Measurements from ENCODE around the gene FAM222A. TPM values are rescaled to one million over a fixed set of nuclear protein-coding genes. Genes with fewer than 3 reads are reported as not detected.

The FAM222A gene
- polyA plus RNA-seq, 1 donor (not counting 4 experiments of a cell fraction or from before 2014, with no cell fraction given) = 0.05 TPM

- no peak overlapping the region for H3K4me2 ChIP-seq (ENCODE audit: control insufficient read depth, extremely low read depth, insufficient read depth, low read depth, low read length)
- H4K20me1 ChIP-seq (ENCODE audit: control insufficient read depth, extremely low read depth, insufficient read depth, low read length) = no peaks in the 10 kb centered on the region
- no peaks in the 10 kb centered on the region for H3K79me2 ChIP-seq (ENCODE audit: control insufficient read depth, insufficient read depth, low read length)
- H3K9me1 ChIP-seq (ENCODE audit: control insufficient read depth, extremely low read depth, insufficient read depth, low read length) = no peaks in the 10 kb centered on the region
- no peak for DNase-seq (ENCODE audit: low read depth, low spot score)
- H3K9me3 ChIP-seq (ENCODE audit: control insufficient read depth, low read depth, low read length) = peaks cover 3% of the 10 kb centered on the region
- no peak overlapping the region for H3K9ac ChIP-seq (ENCODE audit: control insufficient read depth, extremely low read depth, insufficient read depth, low read length)
- no peak overlapping the region for H2AFZ ChIP-seq (ENCODE audit: control insufficient read depth, low read length)
- no peaks in the 10 kb centered on the region for H3K36me3 ChIP-seq (ENCODE audit: control insufficient read depth in 2 of 2, extremely low read depth in 1 of 2, insufficient read depth in 2 of 2, low read length in 2 of 2)
- TF ChIP-seq, protein P1, sequence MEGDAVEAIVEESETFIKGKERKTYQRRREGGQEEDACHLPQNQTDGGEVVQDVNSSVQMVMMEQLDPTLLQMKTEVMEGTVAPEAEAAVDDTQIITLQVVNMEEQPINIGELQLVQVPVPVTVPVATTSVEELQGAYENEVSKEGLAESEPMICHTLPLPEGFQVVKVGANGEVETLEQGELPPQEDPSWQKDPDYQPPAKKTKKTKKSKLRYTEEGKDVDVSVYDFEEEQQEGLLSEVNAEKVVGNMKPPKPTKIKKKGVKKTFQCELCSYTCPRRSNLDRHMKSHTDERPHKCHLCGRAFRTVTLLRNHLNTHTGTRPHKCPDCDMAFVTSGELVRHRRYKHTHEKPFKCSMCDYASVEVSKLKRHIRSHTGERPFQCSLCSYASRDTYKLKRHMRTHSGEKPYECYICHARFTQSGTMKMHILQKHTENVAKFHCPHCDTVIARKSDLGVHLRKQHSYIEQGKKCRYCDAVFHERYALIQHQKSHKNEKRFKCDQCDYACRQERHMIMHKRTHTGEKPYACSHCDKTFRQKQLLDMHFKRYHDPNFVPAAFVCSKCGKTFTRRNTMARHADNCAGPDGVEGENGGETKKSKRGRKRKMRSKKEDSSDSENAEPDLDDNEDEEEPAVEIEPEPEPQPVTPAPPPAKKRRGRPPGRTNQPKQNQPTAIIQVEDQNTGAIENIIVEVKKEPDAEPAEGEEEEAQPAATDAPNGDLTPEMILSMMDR (optimal IDR thresholded peaks at IDR 0.05 in 1 of 3, IDR thresholded peaks at IDR 0.05 in 1 of 3, conservative IDR thresholded peaks at IDR 0.05 in 1 of 3; ENCODE audit: extremely low read depth in 1 of 3, insufficient read depth in 2 of 3, low read length in 3 of 3) = no peak
- TF ChIP-seq EZH2 (IDR thresholded peaks at IDR 0.05; ENCODE audit: low read length) = no peak
- H3K4me3 ChIP-seq (ENCODE audit: control insufficient read depth in 2 of 3, extremely low read depth in 1 of 3, insufficient read depth in 2 of 3, low read depth in 1 of 3, low read length in 3 of 3) = no peak overlapping the region
- no peaks in the 10 kb centered on the region for H3K4me1 ChIP-seq (ENCODE audit: control insufficient read depth, extremely low read depth, insufficient read depth, low read length)
- H3K27me3 ChIP-seq (ENCODE audit: control insufficient read depth, extremely low read depth, insufficient read depth, low read length) = no peaks in the 10 kb centered on the region
- dilution Hi-C loops (cut with MboI; ENCODE audit: extremely low pct_ligation_motif_present, low sequenced_read_pairs) = no loop called here
- FAIRE-seq = no peak
- H3K27ac ChIP-seq (ENCODE audit: control insufficient read depth, insufficient read depth, low read length) = no peak overlapping the region
Observed at GRCh38 chr12:109765446-109765810, 51.8 kb downstream of the FAM222A start.

GRCh38 chr12:109766251-109766778, 52.7 kb downstream of the FAM222A start:
- Histone ChIP-seq H4K20me1 (ENCODE audit: control insufficient read depth, extremely low read depth, insufficient read depth, low read length) (no peaks in the 10 kb centered on the region), H3K27ac (ENCODE audit: control insufficient read depth, insufficient read depth, low read length) (no peak overlapping the region), H3K9ac (ENCODE audit: control insufficient read depth, extremely low read depth, insufficient read depth, low read length) (no peak overlapping the region), H3K9me1 (ENCODE audit: control insufficient read depth, extremely low read depth, insufficient read depth, low read length) (no peaks in the 10 kb centered on the region), H3K36me3 (ENCODE audit: control insufficient read depth in 2 of 2, extremely low read depth in 1 of 2, insufficient read depth in 2 of 2, low read length in 2 of 2) (no peaks in the 10 kb centered on the region), H3K9me3 (ENCODE audit: control insufficient read depth, low read depth, low read length) (peaks cover 3% of the 10 kb centered on the region), H3K79me2 (ENCODE audit: control insufficient read depth, insufficient read depth, low read length) (no peaks in the 10 kb centered on the region), H2AFZ (ENCODE audit: control insufficient read depth, low read length) (no peak overlapping the region), H3K4me2 (ENCODE audit: control insufficient read depth, extremely low read depth, insufficient read depth, low read depth, low read length) (no peak overlapping the region), H3K27me3 (ENCODE audit: control insufficient read depth, extremely low read depth, insufficient read depth, low read length) (no peaks in the 10 kb centered on the region), H3K4me3 (ENCODE audit: control insufficient read depth in 2 of 3, extremely low read depth in 1 of 3, insufficient read depth in 2 of 3, low read depth in 1 of 3, low read length in 3 of 3) (no peak overlapping the region), H3K4me1 (ENCODE audit: control insufficient read depth, extremely low read depth, insufficient read depth, low read length) (no peaks in the 10 kb centered on the region)
- DNase-seq (ENCODE audit: low read depth, low spot score) (no peak), FAIRE-seq (no peak)
- no peak for TF ChIP-seq EZH2 (IDR thresholded peaks at IDR 0.05; ENCODE audit: low read length)
- TF ChIP-seq, protein P1 (optimal IDR thresholded peaks at IDR 0.05 in 1 of 3, IDR thresholded peaks at IDR 0.05 in 1 of 3, conservative IDR thresholded peaks at IDR 0.05 in 1 of 3; ENCODE audit: extremely low read depth in 1 of 3, insufficient read depth in 2 of 3, low read length in 3 of 3) = no peak
- dilution Hi-C loops (cut with MboI; ENCODE audit: extremely low pct_ligation_motif_present, low sequenced_read_pairs) = no loop called here

Data from keratinocyte (primary cell).